ENCODE measurements around the gene KLHL35.

DNA sequence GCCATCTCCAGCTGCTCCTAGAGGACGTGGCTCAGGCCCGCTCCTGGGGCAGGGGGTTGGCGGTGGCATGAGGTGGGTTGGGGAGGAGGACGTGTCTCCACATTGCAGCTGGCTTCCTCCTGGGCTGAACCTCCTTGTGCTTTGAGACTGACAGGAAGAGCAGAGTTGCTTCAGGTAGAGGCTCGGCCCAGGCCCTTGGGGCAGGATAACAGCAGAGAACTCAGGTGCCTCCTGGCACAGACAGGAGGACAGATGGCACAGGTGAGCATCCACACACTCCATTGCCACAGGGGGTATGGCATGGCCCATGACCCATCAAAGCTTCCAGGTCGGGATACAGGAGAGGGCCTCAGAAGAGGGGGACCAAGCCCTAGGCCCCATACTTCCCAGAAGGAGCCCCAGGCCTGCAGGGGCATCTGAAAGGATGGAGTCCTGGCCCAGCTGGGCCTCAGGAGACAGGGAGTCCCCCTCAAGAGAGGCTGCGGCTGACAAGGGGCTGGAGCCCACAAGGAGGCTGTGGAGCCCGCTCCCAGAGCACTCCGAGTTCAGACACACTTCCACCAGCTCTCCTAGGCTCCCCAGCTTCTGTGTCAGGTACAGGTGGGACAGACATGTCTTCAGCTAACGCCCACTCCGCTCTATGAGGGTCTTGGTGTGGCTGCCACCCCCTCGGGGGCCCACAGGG, 2.0 kb upstream of the KLHL35 start:
- no peak for TF ChIP-seq CTCF (conservative IDR thresholded peaks at IDR 0.05; ENCODE audit: low read length)
- no peak for TF ChIP-seq EZH2phosphoT487 (IDR thresholded peaks at IDR 0.05; ENCODE audit: borderline replicate concordance, low read depth, low read length)
